CD4-positive, alpha-beta memory T cell (primary cell): ENCODE data around the gene MITF. TPM values are rescaled to one million over a fixed set of nuclear protein-coding genes. Genes with fewer than 3 reads are reported as not detected.

Source experiments
- CTCF ChIA-PET: fragments of 350-600 bp; sonication (Branson Sonifier 250); formaldehyde crosslinking; loops from one replicate; lab custom pipeline; 2021; ENCODE audit warnings: inconsistent platforms; ENCODE audit not compliant: partially characterized antibody; lab: Charles Lee
- POLR2A ChIA-PET: fragments of 350-600 bp; sonication (Branson Sonifier 250); formaldehyde crosslinking; loops from one replicate; lab custom pipeline; 2021; ENCODE audit not compliant: partially characterized antibody; lab: Charles Lee
- DNase-seq, 5 donors: peaks; one replicate each; pipeline versions ENCODE4 v3.0.0 to v3.0.0-alpha.2; 2020 to 2022; ENCODE audit warnings: mixed read lengths in 1 of 5
- H3K27ac ChIP-seq: one replicate; pipeline ENCODE4 v1.7.0; 2013; ENCODE audit warnings: low read depth, low read length
- H3K27me3 ChIP-seq: 2 replicates; pipeline ENCODE4 v1.7.0; 2013; ENCODE audit warnings: mild to moderate bottlenecking, low read length, moderate library complexity; ENCODE audit not compliant: insufficient read depth
- H3K36me3 ChIP-seq: 2 replicates; pipeline ENCODE4 v1.7.0; 2013; ENCODE audit warnings: mild to moderate bottlenecking, low read length, moderate library complexity; ENCODE audit not compliant: insufficient read depth
- H3K4me1 ChIP-seq: 2 replicates; pipeline ENCODE4 v1.7.0; 2013; ENCODE audit warnings: mild to moderate bottlenecking, low read length, moderate library complexity; ENCODE audit not compliant: insufficient read depth
- H3K4me3 ChIP-seq, 2 donors: one replicate each; pipeline ENCODE4 v1.7.0; 2013; ENCODE audit warnings: low read length in 2 of 2, mild to moderate bottlenecking in 1 of 2
- H3K9me3 ChIP-seq, 2 donors: one replicate each; pipeline ENCODE4 v1.7.0; 2013; ENCODE audit warnings: low read length in 2 of 2, control low read depth in 1 of 2; ENCODE audit not compliant: control insufficient read depth in 1 of 2
- H3K27ac Mint-ChIP-seq, 7 donors: one replicate each; pipeline ENCODE4 v1.8.0; 2020 to 2021; ENCODE audit warnings: mixed read lengths in 7 of 7, mild to moderate bottlenecking in 6 of 7, inconsistent platforms in 3 of 7, moderate library complexity in 3 of 7
- H3K27me3 Mint-ChIP-seq, 2 donors: one replicate each; pipeline ENCODE4 v1.8.0; 2020 to 2021; ENCODE audit warnings: mixed read lengths in 2 of 2
- H3K36me3 Mint-ChIP-seq, 2 donors: one replicate each; pipeline ENCODE4 v1.8.0; 2020 to 2021; ENCODE audit warnings: mixed read lengths in 2 of 2, inconsistent platforms in 1 of 2, mild to moderate bottlenecking in 1 of 2
- H3K4me1 Mint-ChIP-seq, 4 donors: one replicate each; pipeline ENCODE4 v1.8.0; 2020 to 2021; ENCODE audit warnings: mixed read lengths in 4 of 4, mild to moderate bottlenecking in 1 of 4
- H3K4me3 Mint-ChIP-seq, 8 donors: one replicate each; pipeline ENCODE4 v1.8.0; 2020 to 2021; ENCODE audit warnings: mixed read lengths in 8 of 8, mild to moderate bottlenecking in 7 of 8, moderate library complexity in 6 of 8, inconsistent platforms in 3 of 8
- H3K9me3 Mint-ChIP-seq, 8 donors: one replicate each; pipeline ENCODE4 v1.8.0; 2020 to 2021; ENCODE audit warnings: mixed read lengths in 8 of 8, mild to moderate bottlenecking in 5 of 8, inconsistent platforms in 3 of 8, moderate library complexity in 1 of 8
- intact Hi-C: fragments of 100-400 bp; cut with micrococcal nuclease; formaldehyde crosslinking; loops from one replicate; pipeline ENCODE4 v1.15.1; 2023
- polyA plus RNA-seq, 2 donors: library from polyadenylated mRNA; unstranded; fragments of 300-500 nt; fragmentation: Illumina TruSeq; gene quantifications; one replicate each; pipeline ENCODE4 v1.2.3, GENCODE V29; 2021
- total RNA-seq, 2 experiments: library from RNA; stranded (reverse); gene quantifications; one replicate each; pipeline ENCODE4 v1.2.3, GENCODE V29; 2021

The MITF gene
- total and polyA plus RNA-seq, 4 experiments from 2014 or later = 0.80 to 1.5 TPM; not detected in 2

- H3K4me3 Mint-ChIP-seq = no peak overlapping the region
- Histone ChIP-seq H3K36me3 (no peaks in the 10 kb centered on the region), H3K4me1 (no peaks in the 10 kb centered on the region), H3K27ac (no peak overlapping the region), H3K27me3 (no peaks in the 10 kb centered on the region), H3K4me3 (no peak overlapping the region), H3K9me3 (no peaks in the 10 kb centered on the region)
- DNase-seq = no peak
- ChIA-PET CTCF (no interaction called here), POLR2A (no interaction called here)
- H3K27me3 Mint-ChIP-seq = no peaks in the 10 kb centered on the region
- H3K9me3 Mint-ChIP-seq = peaks cover 0 to under 1% (median 0%) of the 10 kb centered on the region in 8 donors
- no peak overlapping the region for H3K27ac Mint-ChIP-seq
- intact Hi-C loops = no loop called here
- H3K36me3 Mint-ChIP-seq = no peaks in the 10 kb centered on the region
- no peaks in the 10 kb centered on the region for H3K4me1 Mint-ChIP-seq
Measured at GRCh38 chr3:69929019-69929418, 189.8 kb downstream of the MITF start.

DNA sequence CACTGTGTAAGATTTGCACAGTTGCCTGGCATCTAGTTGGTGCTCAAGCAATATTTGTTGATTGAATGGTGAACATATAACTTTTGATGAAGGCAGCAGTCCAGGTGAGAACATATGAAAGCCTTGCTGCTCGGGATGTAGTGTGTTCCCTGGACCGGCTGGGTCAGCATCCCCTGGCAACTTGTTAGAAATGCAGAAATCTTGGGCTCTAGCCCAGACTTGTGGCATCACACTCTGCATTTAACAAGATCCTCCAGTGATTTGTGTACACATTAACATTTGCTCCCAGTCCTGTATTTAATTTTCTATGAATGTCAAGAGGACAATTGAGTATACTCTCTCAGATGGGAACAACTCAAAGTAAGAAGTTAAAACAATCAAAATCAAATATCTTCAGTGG, 191.3 kb downstream of the MITF start:
- no peaks in the 10 kb centered on the region for H3K9me3 ChIP-seq
- DNase-seq = no peak
- H3K4me3 ChIP-seq = no peak overlapping the region
- H3K27me3 ChIP-seq = no peaks in the 10 kb centered on the region
- H3K4me3 Mint-ChIP-seq = no peak overlapping the region
- no peaks in the 10 kb centered on the region for H3K36me3 Mint-ChIP-seq
- ChIA-PET CTCF (no interaction called here), POLR2A (no interaction called here)
- no peak overlapping the region for H3K27ac ChIP-seq
- H3K27me3 Mint-ChIP-seq = no peaks in the 10 kb centered on the region
- no peak overlapping the region for H3K27ac Mint-ChIP-seq
- H3K36me3 ChIP-seq = no peaks in the 10 kb centered on the region
- H3K4me1 Mint-ChIP-seq = no peaks in the 10 kb centered on the region
- no peaks in the 10 kb centered on the region for H3K4me1 ChIP-seq
- no peaks in the 10 kb centered on the region for H3K9me3 Mint-ChIP-seq
- intact Hi-C loops = no loop called here

DNA sequence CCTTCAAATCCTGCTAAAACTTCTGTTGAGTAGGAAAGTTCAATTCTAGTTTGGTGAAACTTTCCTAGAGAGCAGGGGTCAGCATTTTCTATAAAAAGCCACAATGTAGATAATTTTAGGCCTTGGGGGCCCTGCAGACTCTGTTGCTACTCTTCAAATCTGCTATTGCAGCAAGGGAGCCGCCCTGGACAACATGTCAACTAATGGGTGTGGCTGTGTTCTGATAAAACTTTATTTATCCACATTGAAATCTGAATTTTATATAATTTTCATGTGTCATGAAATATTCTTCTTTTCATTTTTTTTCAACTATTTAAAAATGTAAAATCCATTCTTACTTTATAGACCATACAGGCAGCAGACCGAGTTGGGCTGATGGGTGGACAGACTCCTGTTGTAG, 192.8 kb downstream of the MITF start:
- no peaks in the 10 kb centered on the region for H3K36me3 Mint-ChIP-seq
- no peaks in the 10 kb centered on the region for H3K9me3 ChIP-seq
- H3K27ac ChIP-seq = no peak overlapping the region
- H3K4me3 Mint-ChIP-seq = no peak overlapping the region
- H3K9me3 Mint-ChIP-seq = no peaks in the 10 kb centered on the region
- ChIA-PET POLR2A (no interaction called here), CTCF (no interaction called here)
- no peak overlapping the region for H3K27ac Mint-ChIP-seq
- no peaks in the 10 kb centered on the region for H3K4me1 Mint-ChIP-seq
- H3K4me3 ChIP-seq = no peak overlapping the region
- no peaks in the 10 kb centered on the region for H3K4me1 ChIP-seq
- intact Hi-C loops = no loop called here
- no peaks in the 10 kb centered on the region for H3K27me3 ChIP-seq
- no peaks in the 10 kb centered on the region for H3K27me3 Mint-ChIP-seq
- no peaks in the 10 kb centered on the region for H3K36me3 ChIP-seq
- no peak for DNase-seq

DNA sequence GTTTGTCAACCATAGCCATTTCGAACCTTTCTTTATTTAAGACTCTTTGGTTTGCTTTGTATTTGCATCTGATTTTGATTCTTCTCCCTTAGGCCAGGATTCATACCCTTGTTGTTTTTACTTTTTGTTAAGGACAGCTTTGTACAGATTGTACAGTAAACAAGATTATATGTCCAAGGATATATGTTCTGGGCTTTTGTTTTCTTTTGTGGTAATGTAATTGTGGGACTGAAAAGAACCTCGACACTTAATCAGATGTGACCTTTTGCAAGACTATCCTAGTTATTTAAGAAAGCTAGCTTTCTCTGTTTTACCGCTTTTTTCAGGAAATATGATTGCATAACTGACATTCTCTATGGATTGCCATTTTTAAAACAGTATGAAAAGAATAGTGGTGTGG, 193.2 kb downstream of the MITF start:
- H3K4me3 Mint-ChIP-seq = no peak overlapping the region
- intact Hi-C loops = no loop called here
- H3K27me3 Mint-ChIP-seq = no peaks in the 10 kb centered on the region
- Histone ChIP-seq H3K36me3 (no peaks in the 10 kb centered on the region), H3K27me3 (no peaks in the 10 kb centered on the region), H3K27ac (no peak overlapping the region), H3K4me1 (no peaks in the 10 kb centered on the region), H3K9me3 (no peaks in the 10 kb centered on the region), H3K4me3 (no peak overlapping the region)
- no peaks in the 10 kb centered on the region for H3K36me3 Mint-ChIP-seq
- no peaks in the 10 kb centered on the region for H3K4me1 Mint-ChIP-seq
- no peak overlapping the region for H3K27ac Mint-ChIP-seq
- H3K9me3 Mint-ChIP-seq = no peaks in the 10 kb centered on the region
- ChIA-PET CTCF (no interaction called here), POLR2A (no interaction called here)
- DNase-seq = no peak

- Mint-ChIP-seq H3K27ac (no peak overlapping the region), H3K4me1 (no peaks in the 10 kb centered on the region), H3K4me3 (no peak overlapping the region), H3K36me3 (no peaks in the 10 kb centered on the region), H3K27me3 (no peaks in the 10 kb centered on the region), H3K9me3 (no peaks in the 10 kb centered on the region)
- intact Hi-C loops = no loop called here
- H3K27ac ChIP-seq = no peak overlapping the region
- no peaks in the 10 kb centered on the region for H3K36me3 ChIP-seq
- ChIA-PET POLR2A (no interaction called here), CTCF (no interaction called here)
- DNase-seq = no peak
- no peaks in the 10 kb centered on the region for H3K4me1 ChIP-seq
- no peaks in the 10 kb centered on the region for H3K27me3 ChIP-seq
- no peaks in the 10 kb centered on the region for H3K9me3 ChIP-seq
- no peak overlapping the region for H3K4me3 ChIP-seq
Measured at GRCh38 chr3:69934398-69934797, 195.1 kb downstream of the MITF start.

DNA sequence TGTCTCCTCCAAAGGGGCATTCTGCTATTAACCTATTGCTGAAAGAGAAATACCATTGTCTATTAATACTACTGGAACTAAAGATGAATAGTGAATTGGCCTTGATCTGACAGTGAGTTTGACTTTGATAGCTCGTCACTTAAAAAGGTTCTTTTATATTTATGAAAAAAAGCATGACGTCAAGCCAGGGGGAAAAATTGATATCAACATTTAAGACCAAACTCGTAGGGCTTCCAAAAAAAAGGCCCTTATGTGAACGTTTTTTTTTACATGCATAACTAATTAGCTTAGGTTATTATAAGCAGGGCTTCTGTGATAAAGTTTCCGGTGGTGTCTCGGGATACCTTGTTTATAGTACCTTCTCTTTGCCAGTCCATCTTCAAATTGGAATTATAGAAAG, 197.0 kb downstream of the MITF start:
- H3K27me3 Mint-ChIP-seq = no peaks in the 10 kb centered on the region
- no peak for DNase-seq
- no peaks in the 10 kb centered on the region for H3K9me3 ChIP-seq
- ChIA-PET POLR2A (no interaction called here), CTCF (no interaction called here)
- no peak overlapping the region for H3K27ac ChIP-seq
- H3K4me1 ChIP-seq = no peaks in the 10 kb centered on the region
- intact Hi-C loops = no loop called here
- no peak overlapping the region for H3K4me3 ChIP-seq
- H3K4me3 Mint-ChIP-seq = no peak overlapping the region
- H3K27ac Mint-ChIP-seq = no peak overlapping the region
- no peaks in the 10 kb centered on the region for H3K9me3 Mint-ChIP-seq
- no peaks in the 10 kb centered on the region for H3K27me3 ChIP-seq
- H3K4me1 Mint-ChIP-seq = no peaks in the 10 kb centered on the region
- no peaks in the 10 kb centered on the region for H3K36me3 ChIP-seq
- H3K36me3 Mint-ChIP-seq = no peaks in the 10 kb centered on the region

DNA sequence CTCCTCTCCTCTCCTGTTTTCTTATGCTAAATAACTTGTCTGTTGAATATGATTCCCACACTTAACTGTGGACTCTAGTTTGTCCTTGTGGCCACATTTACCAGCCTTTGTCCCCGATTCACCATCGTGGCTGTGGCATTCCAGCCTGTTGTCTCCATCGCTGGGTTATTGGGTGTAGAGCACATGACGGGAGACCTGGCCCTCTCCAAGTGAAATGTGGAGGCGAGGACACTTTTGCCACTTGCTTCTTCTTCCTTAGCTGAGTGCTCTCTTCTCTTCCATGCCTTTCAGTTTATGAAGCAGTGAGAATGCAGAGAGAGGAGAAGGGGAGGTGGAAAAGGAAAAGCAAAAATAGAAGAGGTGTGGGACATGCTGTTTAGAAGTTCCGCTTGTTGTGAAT, 198.8 kb downstream of the MITF start:
- ChIA-PET CTCF (no interaction called here), POLR2A (no interaction called here)
- Mint-ChIP-seq H3K27ac (no peak overlapping the region), H3K4me3 (no peak overlapping the region), H3K27me3 (no peaks in the 10 kb centered on the region), H3K36me3 (no peaks in the 10 kb centered on the region), H3K9me3 (no peaks in the 10 kb centered on the region), H3K4me1 (no peaks in the 10 kb centered on the region)
- Histone ChIP-seq H3K27ac (no peak overlapping the region), H3K27me3 (no peaks in the 10 kb centered on the region), H3K9me3 (no peaks in the 10 kb centered on the region), H3K4me1 (no peaks in the 10 kb centered on the region), H3K4me3 (no peak overlapping the region), H3K36me3 (no peaks in the 10 kb centered on the region)
- DNase-seq = no peak
- intact Hi-C loops = no loop called here

DNA sequence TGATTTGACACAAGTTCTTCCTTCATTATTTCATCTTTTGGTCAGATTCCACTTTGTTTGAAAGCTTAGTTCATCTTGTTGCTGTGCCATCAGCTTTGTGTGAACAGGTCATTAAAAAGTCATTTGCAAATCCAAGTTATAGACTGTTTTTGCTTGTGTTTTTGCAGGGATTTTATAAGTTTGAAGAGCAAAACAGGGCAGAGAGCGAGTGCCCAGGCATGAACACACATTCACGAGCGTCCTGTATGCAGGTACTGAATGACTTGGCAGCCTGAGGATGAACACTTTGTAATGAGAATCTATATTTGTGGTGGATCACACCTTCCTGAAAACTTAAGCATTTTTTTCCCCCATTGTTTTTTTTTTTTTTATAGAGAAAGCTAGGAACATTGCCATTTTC, 199.7 kb downstream of the MITF start:
- intact Hi-C loops = no loop called here
- Mint-ChIP-seq H3K4me3 (no peak overlapping the region), H3K27me3 (no peaks in the 10 kb centered on the region), H3K36me3 (no peaks in the 10 kb centered on the region), H3K9me3 (no peaks in the 10 kb centered on the region), H3K4me1 (no peaks in the 10 kb centered on the region), H3K27ac (no peak overlapping the region)
- no peak for DNase-seq
- H3K27me3 ChIP-seq = no peaks in the 10 kb centered on the region
- ChIA-PET CTCF (no interaction called here), POLR2A (interaction anchor here (0.6 kb wide), 1 partner anchor 1550 kb away, joined by 3 read pairs; no protein-coding TSS in a partner anchor)
- no peaks in the 10 kb centered on the region for H3K4me1 ChIP-seq
- no peak overlapping the region for H3K27ac ChIP-seq
- no peak overlapping the region for H3K4me3 ChIP-seq
- no peaks in the 10 kb centered on the region for H3K36me3 ChIP-seq
- no peaks in the 10 kb centered on the region for H3K9me3 ChIP-seq
